Cerebellar nuclear complex (tissue), 1 donor: ENCODE results near the gene FANCE.

Experiments used
- DNase-seq, 2 experiments: peaks; one replicate each; lab custom pipeline; 2025; lab: John Stamatoyannopoulos, UW

The FANCE gene

DNA sequence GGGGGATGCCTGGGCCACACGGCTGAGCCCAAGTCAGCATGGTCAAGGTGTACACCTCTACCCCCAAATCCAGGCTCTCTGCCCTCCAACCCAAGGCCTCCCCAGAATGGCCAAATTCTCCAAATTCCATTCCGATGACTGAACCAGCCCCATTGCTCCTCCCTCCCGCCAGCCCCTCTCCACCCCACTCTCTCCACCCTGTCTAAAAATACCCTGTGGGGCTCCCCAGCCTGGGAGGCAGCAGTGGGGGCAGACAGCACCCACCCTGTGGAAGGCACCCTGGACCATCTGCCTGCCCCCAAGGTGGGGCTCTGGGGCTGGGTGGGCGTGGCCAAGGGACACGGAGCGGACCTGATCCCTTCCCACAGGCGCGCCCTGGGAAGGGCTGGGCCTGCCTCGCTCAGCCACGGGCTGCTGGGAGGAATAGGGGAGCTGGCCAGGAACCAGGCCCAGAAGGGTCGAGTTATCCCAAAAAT is 33.3 kb downstream of the FANCE start:
- DNase-seq: no peak

DNA sequence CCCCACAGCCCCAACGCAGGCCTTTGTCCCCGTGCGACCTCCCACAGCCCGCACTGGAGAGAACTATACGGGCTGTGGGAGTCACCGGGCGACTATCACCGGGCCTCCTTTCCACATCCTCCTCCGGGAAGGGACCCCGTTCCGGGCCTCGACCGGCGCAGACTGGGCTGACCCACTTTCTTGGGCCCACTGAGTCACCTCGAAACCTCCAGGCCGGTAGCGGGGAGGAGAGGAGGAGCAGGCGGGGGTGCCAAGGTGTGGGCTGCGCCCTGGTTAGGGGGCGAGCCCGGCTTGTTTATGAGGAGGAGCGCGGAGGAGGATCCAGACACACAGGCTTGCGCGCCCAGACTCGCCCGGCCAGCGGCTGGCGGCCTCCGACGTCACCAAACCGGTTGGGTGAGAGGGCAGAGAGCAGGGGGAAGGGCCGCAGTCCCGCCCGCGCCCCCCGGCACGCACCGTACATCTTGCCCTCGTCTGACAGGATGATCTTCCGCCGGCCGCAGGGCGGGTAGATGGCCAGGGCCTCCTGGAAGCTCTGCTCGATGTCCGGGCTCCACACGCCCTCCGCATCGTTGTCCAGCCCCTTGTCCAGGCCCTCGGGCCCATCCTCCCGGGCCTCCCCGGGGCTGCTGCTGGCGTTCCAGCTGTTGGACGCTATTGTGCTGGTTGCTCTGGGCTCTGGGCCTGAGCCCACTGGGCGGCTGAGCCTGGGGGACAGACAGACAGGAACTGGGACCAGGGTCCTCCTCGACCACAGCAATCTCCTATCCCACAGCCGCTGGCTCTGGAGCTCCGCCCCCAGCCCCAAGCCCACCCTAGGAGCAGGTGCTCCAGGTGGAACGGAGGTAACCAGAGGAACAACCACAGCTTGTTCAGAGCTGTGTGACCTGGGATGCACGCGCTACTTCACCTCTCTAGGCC is 34.1 kb downstream of the FANCE start:
- no peak for DNase-seq

DNA sequence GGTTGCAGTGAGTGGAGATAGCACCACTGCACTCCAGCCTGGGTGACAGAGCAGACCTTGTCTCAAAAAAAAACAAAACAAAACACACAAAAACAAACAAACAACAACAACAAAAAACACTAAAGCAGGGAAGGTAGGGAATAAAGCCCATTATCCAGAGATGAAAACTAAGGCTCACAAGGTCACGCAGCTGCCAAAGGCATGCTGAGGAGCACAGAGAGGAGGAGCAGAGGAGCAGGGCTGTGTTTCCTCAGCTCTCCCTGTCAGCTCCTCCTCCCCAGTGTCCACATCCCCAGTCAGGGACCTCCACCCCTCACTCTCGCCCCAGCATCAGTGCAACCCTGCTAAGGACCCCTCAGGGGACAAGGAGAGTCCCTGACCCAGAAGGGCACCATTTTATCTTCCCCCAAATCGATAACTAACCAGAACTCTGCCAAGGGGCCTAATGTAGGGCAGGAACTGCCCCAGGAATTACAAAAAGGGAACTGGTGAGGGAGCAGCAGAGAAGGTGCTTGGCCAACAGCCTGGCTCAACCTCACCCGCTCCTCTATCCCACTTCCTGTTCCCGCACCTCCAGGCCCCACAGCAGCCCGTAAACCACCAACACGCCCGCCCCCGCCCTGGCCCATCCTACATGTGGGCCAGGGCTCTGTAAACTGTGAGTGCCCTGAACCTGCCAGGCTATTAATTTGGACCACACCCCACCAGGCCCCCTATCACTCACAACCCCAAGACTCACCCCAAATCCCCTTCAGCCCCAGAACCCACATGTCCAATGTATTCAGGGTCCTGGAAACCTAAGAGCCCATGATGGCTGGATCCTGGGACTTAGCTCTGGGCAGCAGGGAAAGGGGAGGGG is 35.7 kb downstream of the FANCE start:
- DNase-seq: no peak

DNA sequence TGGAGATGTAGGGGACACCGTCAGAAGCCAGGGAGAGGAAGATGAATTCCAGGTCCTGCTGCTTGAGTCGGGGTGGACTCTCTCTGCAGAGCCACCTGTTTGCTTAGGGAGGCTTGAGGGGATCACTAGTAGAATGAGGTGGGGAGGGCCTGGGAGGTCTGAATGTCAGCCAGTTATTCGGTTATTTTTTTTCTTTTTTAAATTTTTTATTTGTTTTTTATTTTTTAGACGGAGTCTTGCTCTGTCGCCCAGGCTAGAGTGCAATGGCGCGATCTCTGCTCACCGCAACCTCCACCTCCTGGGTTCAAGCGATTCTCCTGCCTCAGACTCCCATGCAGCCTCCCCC is 36.4 kb downstream of the FANCE start:
- DNase-seq: no peak

DNA sequence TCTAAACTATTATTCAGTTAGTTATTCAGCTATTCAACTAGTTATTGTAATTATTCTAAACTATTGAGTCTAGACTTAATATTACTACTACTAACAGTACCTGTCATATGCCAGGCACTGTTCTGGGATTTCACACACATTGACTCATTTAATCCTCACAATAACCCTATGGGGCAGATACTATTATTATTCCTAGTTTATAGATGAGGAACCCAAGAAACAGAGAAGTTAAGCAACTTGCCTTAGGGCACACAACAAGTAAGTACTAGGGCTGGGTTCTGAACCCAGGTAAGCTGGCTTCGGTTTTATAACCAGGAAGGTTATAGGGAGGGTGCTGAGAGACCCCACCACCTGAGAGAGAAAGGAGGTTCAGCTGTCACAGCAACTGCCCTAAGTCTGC is 36.9 kb downstream of the FANCE start:
- DNase-seq: no peak

DNA sequence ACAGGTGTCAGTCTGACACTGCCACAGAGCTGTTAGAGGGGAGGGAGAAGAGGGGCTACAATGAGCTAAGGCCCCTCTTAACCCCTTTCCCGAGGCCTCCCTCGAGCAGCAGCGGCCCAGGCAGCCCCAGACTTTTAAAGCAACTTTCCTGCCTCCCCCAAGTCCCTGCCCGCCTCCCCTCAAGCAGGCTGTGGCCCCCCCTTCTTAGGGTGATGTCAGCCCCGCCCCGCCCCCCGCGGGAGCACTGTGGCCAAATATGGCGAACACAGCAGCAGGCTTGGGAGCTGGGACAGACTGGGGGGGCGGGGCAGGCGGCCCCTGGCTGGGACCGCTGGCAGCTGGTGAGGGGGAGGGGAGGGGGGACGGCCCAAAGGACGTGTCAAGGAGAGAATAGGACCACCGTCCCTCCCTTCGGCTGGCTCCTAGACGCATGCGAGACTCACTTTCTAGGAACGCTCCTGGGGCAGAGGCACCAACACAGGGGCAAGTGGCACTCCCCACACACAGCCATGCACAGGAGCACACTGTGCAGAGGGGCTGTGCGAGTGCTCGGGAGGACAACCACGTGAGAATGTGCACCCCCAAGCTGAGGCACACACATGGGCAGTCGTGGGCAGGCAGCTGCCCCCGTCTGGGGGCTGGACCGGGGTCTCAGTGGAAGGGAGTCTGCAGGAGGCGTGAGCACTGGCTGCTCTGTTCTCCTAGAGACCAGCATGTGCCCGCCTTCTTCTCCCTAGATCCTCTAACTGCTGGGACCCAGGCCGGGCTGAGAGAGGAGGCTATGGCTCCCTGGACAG is 38.1 kb downstream of the FANCE start:
- no peak for DNase-seq

DNA sequence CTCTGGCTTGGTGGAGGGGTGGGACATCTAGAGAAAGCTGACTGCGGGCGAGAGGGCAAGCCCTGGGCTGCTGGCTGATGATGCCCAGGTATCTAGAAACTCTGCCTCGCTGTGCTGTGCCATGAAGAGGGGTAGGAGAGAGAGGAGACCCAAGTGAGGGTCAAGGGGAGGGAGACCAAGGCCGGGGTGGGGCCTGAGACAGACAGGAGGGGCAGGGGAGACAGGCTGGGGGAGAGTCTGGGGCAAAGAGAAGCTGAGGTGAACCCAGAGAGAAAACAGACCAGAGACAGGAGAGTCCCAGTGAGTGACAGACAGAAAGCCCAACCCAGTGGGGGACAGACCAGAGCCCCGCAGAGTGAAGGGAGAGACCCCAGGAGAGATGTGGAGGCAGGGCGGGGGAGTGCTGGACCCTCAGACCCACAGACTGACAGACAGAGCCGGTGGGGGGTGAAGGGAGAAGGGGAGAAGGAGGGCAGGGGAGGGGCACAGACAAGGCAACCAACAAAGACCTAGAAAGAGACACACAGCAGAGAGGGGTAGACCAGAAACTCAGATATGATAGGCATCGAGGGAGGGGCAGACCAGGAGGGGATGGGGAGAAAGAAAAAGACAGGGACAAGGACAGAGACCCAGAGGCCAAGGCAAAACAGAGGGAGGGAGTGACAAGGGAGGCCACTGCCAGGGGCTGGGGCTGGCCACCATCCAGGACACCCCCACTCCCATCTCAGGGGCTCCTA is 38.9 kb downstream of the FANCE start:
- no peak for DNase-seq

DNA sequence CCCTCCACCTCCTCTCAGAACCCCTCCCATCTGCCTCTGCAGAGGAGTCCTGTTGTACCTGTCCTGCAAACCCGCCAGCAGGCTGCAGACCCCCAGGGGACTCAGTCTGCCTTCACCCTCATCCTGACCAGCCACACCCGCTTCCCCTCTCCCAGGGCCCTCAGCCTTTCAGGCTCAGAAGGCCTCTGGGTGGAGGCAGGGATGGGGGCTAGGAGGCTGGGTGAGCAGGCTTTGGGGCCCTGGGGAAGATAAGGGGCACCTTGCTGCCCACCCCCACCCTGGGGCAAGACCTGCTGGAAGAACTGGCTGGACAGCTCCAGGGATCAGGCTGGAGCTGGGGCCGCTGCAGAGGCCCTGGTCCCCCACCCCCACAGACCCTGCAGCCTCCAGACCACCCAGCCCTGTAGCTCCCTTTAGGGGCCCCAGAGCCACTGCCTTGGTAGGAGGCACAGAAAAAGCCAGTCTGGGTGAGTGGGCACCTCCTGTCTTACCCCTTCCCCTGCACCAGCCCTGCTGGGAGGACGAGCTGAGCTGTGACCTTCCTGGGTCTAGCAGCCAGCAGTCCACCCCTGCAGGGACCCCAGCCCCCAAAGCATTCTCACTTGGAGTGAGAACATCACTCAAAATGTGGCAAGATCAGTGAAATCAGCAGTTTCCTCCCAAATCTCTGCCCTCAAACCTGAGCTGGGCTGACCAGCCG is 39.6 kb downstream of the FANCE start:
- DNase-seq: no peak

DNA sequence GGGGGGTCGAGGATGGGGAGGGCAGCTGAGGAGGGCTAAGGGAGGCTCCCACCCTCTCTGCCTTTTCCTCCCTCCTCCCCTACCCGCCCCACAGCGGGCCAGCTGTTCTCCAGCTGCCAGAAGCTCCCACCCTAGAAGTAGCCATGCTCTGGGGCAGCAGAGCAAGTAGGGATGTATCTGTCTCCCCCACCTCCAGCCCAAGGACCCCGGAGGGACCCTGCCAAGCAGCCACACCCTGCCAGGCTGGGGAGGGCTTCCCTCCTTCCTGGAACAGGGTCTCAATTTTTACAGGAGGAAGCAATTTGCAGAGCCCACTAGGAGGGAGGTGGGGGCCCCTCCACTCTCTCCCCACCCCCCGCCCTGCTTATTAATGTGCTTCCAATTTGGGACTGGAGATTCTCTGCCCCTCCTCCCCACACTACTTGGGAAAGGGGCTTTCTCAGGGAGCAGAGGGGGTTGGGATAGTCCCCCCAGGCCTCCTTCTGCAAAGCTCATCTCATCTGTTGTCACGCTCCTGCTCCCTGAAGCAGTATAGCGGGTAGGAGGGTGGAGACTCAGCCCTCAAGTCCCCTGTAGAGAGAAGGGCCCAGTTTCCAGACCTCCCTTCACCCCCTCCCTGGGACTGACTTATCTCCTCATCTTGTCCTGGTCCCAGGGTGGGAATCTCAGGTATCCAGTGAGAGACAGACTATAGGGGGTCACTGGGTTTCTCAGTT is 40.3 kb downstream of the FANCE start:
- no peak for DNase-seq

DNA sequence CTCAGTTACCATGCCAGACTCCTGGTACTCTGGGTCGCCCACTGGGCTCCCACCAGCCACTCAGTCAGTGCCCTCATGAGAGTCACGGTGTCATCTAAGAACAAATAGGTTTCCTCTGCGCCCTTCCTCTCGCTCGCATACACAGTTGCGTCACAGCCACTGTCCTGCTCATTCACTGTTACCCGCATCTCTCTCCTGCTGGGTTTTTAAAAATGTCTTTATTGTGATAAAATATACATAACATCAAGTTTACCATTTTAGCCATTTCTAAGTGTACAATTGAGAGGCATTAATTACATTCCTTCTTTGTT is 40.8 kb downstream of the FANCE start:
- no peak for DNase-seq

DNA sequence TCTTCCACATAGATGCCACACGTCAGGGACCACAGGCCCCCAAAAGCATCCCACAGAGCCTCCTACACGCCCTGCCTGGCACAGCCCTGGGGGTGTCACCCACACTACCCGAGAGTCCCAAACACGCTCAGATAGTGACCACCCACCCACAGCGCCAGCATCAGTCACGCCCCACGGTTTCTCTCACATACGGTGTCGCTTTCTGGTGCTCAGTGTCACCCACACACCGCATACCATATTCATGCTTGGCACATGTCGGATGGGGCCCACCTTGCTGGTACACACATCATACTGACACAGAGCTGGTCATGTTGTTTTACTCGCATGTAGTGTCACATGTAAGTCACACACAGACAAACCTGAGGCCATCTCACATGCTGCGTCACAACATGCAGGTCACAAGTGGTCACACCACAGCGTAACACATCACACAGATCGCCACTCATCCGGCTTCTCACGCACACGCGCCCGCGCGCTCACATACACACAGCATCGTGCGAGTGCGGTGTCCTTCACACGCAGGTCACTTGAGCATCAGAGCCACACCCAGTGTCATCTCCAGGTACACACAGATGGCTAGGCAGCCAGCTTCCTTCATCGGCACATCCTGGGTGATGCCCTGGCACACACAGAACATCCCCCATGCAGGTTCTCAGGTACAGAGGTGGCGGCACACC is 41.3 kb downstream of the FANCE start:
- DNase-seq: no peak

DNA sequence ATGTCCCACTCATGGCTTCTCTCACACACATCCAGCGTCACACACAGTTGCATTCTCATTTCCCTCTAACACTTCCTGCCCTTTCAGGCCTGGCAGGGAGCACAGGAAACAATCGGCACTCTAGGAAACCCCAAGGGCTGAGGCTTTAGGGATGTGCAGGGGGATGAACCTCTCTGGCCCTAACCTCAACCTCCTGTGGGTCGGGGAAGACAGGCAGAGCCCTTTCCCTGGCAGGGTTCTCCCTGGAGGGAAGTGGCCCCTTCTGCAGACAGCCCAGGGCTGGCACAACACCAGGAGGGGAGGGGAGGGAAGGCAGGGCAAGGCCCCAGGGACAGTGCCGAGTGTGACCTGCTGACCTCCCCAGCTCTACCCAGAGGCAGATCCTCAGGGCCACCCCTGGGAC is 42.0 kb downstream of the FANCE start:
- DNase-seq: no peak

DNA sequence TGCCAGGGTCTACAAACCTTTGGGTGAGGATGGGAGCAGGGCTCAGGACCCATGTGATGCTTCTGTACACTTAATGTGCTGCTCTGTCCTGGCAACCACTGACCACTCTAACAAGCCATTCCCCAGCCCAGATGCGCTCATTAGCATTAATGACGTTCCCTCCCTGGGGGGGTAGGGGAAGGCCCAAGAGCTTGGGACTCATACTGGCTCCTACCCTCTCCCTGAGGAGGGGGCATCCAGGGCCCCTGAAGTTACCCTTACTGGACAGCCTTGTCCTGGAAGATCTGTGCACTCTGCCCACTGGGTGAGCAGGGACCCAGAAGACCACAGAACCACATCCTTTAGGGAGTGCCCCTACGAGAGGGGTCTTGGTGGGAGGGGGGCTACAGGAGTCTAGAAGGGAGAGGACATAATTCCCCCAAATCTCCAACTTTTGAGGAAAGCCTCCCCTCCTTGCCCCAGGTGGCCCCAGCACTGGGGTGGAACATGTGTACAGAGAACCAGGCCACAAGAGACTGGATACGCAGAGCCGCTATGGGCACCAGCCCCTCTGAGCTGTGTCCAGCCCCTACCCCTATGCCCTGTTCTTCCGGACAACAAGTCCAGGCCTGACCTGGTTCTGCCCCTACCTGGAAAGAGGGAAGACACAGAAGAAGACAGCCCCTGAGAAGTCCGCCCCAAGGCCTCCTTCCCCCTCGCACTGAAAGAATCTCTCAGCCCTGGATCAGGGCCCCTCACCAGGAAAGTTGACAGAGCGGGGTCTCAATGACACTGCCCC is 43.3 kb downstream of the FANCE start:
- no peak for DNase-seq

DNA sequence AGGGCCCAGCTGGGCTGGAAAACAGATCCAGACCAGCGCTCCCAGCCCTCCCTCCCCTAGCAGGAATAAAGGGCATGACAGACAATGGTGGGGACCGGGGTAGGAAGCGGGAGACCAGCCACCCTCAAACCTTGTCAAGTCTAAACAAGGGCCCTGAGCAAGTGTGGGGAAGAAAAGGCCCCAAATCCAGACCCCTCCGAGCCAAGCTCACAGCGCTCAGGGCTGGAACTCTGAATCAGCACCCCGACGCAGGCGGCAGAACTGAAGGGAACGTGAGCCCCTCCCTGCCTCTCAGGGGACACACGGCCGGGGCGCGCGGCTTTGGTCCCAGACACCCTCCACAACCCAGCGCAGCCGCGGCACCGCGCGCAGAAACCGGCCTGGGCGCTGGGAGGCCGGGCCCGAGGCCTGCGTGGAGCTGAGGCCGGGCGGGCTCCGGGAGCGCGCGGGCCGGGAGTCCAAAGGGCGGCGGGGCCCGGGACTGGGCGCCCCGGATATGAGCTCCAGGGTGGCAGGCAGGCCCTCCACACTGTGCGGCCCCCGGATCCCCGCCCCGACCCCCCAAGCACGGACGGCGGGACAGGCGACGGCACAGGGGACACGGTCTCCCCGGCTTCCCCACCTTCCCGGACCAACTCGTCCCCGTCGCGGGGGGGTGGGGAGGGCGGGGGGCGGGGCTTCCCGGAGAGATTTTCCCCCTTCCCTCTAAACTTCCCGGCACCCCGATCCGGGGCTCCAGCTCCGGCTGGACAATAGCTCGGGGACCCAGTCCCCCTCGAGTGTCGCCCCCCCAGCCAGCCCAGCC is 44.1 kb downstream of the FANCE start:
- DNase-seq: no peak

DNA sequence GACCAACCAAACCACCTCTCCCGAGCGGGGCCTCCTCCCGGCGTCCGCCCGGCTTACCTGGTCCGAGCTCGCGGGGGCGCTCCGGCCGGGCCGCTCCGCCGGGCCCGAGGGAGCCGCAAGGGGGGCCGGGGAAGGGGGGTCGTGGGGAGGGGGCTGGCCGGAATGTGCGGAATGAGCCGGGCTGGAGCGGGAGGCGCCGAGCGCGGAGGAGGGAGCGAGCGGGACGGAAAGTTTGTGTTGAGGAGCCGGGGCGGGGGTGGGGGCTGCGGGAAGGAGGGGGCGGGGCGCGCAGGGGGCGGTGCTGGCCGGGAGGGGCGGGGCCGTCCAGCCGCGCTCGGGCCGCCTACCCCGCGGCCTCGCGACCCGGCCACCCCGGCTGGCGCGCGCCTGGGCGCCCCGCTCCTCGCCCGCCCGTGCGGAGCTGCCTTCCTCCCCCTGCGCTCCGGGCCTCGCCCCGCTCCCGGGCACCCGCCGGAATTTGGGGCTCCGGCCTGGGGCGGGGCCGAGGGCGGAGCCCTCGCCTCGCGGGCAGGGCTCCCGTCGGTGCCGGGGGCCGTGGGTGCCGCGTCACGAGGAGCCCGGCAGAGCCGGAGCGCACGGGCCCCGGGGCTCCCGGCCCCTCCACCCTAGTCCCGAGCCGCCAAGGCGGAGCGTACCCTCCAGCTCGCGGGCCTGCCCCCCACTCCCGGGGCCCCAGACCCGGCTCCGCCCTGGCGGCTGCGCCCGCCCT is 44.9 kb downstream of the FANCE start, which contains the start of gene TEAD3:
Gene TEAD3, minus strand, starts transcription at position 239 of the 730 bp plus-strand sequence.
- DNase-seq: no peak

DNA sequence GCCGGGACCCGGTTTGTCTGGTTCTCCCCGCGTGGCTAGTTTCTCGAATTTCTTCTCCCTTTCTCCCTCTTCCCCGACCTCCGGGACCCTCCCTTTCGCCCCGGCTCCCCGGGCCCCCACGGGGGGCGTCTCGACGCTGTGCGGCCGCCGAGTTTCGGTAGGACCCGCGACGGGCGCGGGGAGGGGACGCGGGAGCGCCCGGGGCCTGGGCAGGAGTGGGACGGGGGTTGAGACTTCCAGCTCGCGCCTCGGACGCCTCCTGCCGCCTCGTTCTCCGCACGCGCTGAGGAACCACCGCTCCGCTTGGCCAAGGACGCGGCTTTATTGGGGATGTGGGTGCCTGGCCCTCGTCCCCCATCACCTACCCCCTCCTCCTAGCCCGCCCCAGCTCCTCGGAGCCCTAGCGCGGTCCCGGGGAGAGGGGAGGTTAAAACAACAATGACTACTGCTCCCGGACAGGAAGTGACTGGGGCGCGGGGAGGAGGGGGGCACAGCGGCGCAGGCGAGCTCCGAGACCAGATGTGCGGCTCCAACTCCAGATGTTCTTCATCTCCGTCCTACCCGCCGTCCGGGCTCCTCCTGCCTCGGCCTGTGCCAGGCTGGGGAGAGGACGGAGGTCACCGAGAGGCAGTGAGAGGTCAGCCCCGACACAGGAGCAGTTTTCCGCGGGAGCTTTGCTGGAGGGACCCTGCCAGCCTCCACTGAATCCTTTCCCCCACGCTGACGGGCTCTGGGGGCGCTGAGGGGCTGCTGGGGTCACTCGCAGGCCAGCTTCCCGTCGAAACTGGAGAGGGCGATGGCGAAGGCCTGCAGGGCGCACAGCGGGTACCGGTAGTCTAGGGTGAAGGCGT is 45.7 kb downstream of the FANCE start:
- no peak for DNase-seq
